HCT116 (cell line): Measurements from ENCODE around the gene FRAS1. TPM values are rescaled to one million over a fixed set of nuclear protein-coding genes. Genes with fewer than 3 reads are reported as not detected.

ENCODE experiments used
- ATAC-seq: fragments of 200-7000 bp; cut with Tn5 transposase; 2 replicates; pipeline ENCODE4 v1.9.1; 2020; ENCODE audit warnings: mild to moderate bottlenecking, moderate library complexity
- BruUV-seq: library from RNA; stranded (reverse); fragments of 400-500 nt; replicated peaks from 2 replicates; lab custom pipeline; 2021; lab: Mats Ljungman, UMichigan
- CTCF ChIA-PET: fragments of 300-600 bp; sonication (Branson Sonifier 250); formaldehyde crosslinking; loops from one replicate; lab custom pipeline; 2021; ENCODE audit warnings: antibody characterized with exemption; lab: Charles Lee
- POLR2A ChIA-PET: fragments of 300-600, 350-600 bp; sonication (Branson Sonifier 250); formaldehyde crosslinking; loops from one replicate; lab custom pipeline; 2021; ENCODE audit warnings: antibody characterized with exemption; lab: Charles Lee
- RAD21 ChIA-PET, 2 experiments: fragments of 300-600 bp; sonication (Branson Sonifier 250); formaldehyde crosslinking; loops; one replicate each; lab custom pipeline; 2023; ENCODE audit warnings: low total read pairs in 2 of 2; ENCODE audit not compliant: uncharacterized antibody in 2 of 2, unreplicated experiment in 2 of 2, low non-redundant PET in 1 of 2; lab: Charles Lee
- DNase-seq: peaks from one replicate; pipeline ENCODE4 v3.0.0-alpha.2; 2010; ENCODE audit warnings: low read depth, low spot score
- H2AFZ ChIP-seq: fragments of 200-600 bp; shearing (Covaris generic), sonication (generic); 2 replicates; pipeline ENCODE4 v1.6.1; 2017; ENCODE audit warnings: low read depth, mixed run types, mixed read lengths, antibody characterized with exemption, low read length; ENCODE audit not compliant: poor library complexity, severe bottlenecking
- H3K27ac ChIP-seq: 2 replicates; pipeline ENCODE4 v1.5.1; 2012; ENCODE audit warnings: low read depth, low read length
- H3K27me3 ChIP-seq: fragments of 200-600 bp; sonication (generic); 2 replicates; pipeline ENCODE4 v1.6.1; 2016; ENCODE audit warnings: mixed run types, low read length, mixed read lengths; ENCODE audit not compliant: insufficient read depth
- H3K36me3 ChIP-seq, 2 experiments: fragments of 200-500 bp in 1 of 2; fragments of 200-600 bp in 1 of 2; sonication (Bioruptor generic) in 1 of 2; sonication (generic) in 1 of 2; 2 replicates each; pipeline versions ENCODE4 v1.5.1 to v1.6.1; 2014 to 2016; ENCODE audit warnings: low read length in 2 of 2, inconsistent platforms in 1 of 2, mixed read lengths in 1 of 2, mixed run types in 1 of 2; ENCODE audit not compliant: insufficient read depth in 2 of 2, control insufficient read depth in 1 of 2
- H3K4me1 ChIP-seq, 2 experiments: fragments of 200-600 bp in 1 of 2; sonication (generic) in 1 of 2; 2 replicates each; pipeline versions ENCODE4 v1.5.1 to v1.6.1; 2012 to 2017; ENCODE audit warnings: low read length in 2 of 2, inconsistent platforms in 1 of 2, mild to moderate bottlenecking in 1 of 2, mixed read lengths in 1 of 2, mixed run types in 1 of 2, moderate library complexity in 1 of 2; ENCODE audit not compliant: insufficient read depth in 2 of 2, control insufficient read depth in 1 of 2
- H3K4me2 ChIP-seq: fragments of 200-600 bp; sonication (generic); 2 replicates; pipeline ENCODE4 v1.6.1; 2017; ENCODE audit warnings: mixed run types, low read length, mixed read lengths
- H3K4me3 ChIP-seq, 2 experiments: fragments of 200-600 bp in 1 of 2; sonication (generic) in 1 of 2; replicated peaks in 1 of 2; 2 replicates each; pipeline ENCODE4 v1.5.1; 2011 to 2016; ENCODE audit warnings: low read length in 2 of 2, control low read depth in 1 of 2, low read depth in 1 of 2, mild to moderate bottlenecking in 1 of 2, mixed read lengths in 1 of 2, mixed run types in 1 of 2
- H3K79me2 ChIP-seq: fragments of 200-600 bp; sonication (generic); 2 replicates; pipeline ENCODE4 v1.6.1; 2017; ENCODE audit warnings: mild to moderate bottlenecking, mixed run types, low read length, moderate library complexity, mixed read lengths; ENCODE audit not compliant: insufficient read depth
- H3K9ac ChIP-seq: fragments of 200-600 bp; sonication (generic); 2 replicates; pipeline ENCODE4 v1.6.1; 2016; ENCODE audit warnings: low read length, mixed read lengths
- H3K9me2 ChIP-seq: fragments of 200-600 bp; sonication (generic), shearing (Covaris generic); 2 replicates; pipeline ENCODE4 v1.6.1; 2017; ENCODE audit warnings: mixed run types, mild to moderate bottlenecking, moderate library complexity; ENCODE audit not compliant: insufficient read depth
- H3K9me3 ChIP-seq, 2 experiments: fragments of 200-500 bp in 1 of 2; fragments of 200-600 bp in 1 of 2; sonication (Bioruptor generic) in 1 of 2; sonication (generic) in 1 of 2; 2 replicates each; pipeline ENCODE4 v1.6.1; 2014 to 2017; ENCODE audit warnings: low read length in 2 of 2, mixed read lengths in 2 of 2, inconsistent platforms in 1 of 2, low read depth in 1 of 2, mild to moderate bottlenecking in 1 of 2, mixed run types in 1 of 2, moderate library complexity in 1 of 2; ENCODE audit not compliant: control insufficient read depth in 1 of 2, insufficient read depth in 1 of 2
- H4K20me1 ChIP-seq: fragments of 200-600 bp; sonication (generic), shearing (Covaris generic); 2 replicates; pipeline ENCODE4 v1.6.1; 2017; ENCODE audit warnings: mixed run types, mild to moderate bottlenecking, moderate library complexity; ENCODE audit not compliant: insufficient read depth
- CBX3 ChIP-seq: IDR thresholded peaks from 2 replicates; pipeline ENCODE4 v1.6.1; 2012; ENCODE audit warnings: low read depth
- CEBPB ChIP-seq: IDR thresholded peaks from 2 replicates; pipeline ENCODE4 v1.6.1; 2012; ENCODE audit warnings: low read depth
- EGR1 ChIP-seq: IDR thresholded peaks from 2 replicates; pipeline ENCODE4 v1.6.1; 2012; ENCODE audit warnings: low read depth
- ELF1 ChIP-seq: IDR thresholded peaks from 2 replicates; pipeline ENCODE4 v1.6.1; 2012; ENCODE audit warnings: low read depth, borderline replicate concordance
- JUND ChIP-seq: IDR thresholded peaks from 2 replicates; pipeline ENCODE4 v1.6.1; 2012
- SIN3A ChIP-seq: IDR thresholded peaks from 2 replicates; pipeline ENCODE4 v1.6.1; 2012; ENCODE audit warnings: low read depth
- SP1 ChIP-seq: IDR thresholded peaks from 2 replicates; pipeline ENCODE4 v1.6.1; 2012; ENCODE audit warnings: low read depth
- SRF ChIP-seq: IDR thresholded peaks from 2 replicates; pipeline ENCODE4 v1.6.1; 2012; ENCODE audit warnings: low read depth
- TCF7L2 ChIP-seq: IDR thresholded peaks from 2 replicates; pipeline ENCODE4 v1.7.0; 2011; ENCODE audit warnings: borderline replicate concordance, inconsistent platforms; ENCODE audit not compliant: insufficient read depth, insufficient read length; ENCODE audit errors: extremely low read depth
- YY1 ChIP-seq: IDR thresholded peaks from 2 replicates; pipeline ENCODE4 v1.6.1; 2011; ENCODE audit warnings: low read length, low read depth, moderate library complexity, mild to moderate bottlenecking; ENCODE audit not compliant: insufficient replicate concordance; ENCODE audit errors: extremely low read depth
- ZFX ChIP-seq: fragments of 450-650 bp; IDR thresholded peaks from 2 replicates; pipeline ENCODE4 v1.6.1; 2017
- intact Hi-C: fragments of 100-400 bp; cut with micrococcal nuclease; formaldehyde crosslinking; loops from 2 replicates; pipeline ENCODE4 v1.10.0; 2022
- total RNA-seq: library from RNA; stranded (reverse); gene quantifications from one replicate; pipeline ENCODE4 v1.2.1, GENCODE V29; 2021; ENCODE audit not compliant: unreplicated experiment
- TF ChIP-seq, protein P1 (sequence below): IDR thresholded peaks from 2 replicates; pipeline ENCODE4 v1.6.1; 2012; ENCODE audit warnings: low read depth
- TF ChIP-seq, protein P2 (sequence below): IDR thresholded peaks from 2 replicates; pipeline ENCODE4 v1.6.1; 2012
- TF ChIP-seq, protein P3 (sequence below): IDR thresholded peaks from 2 replicates; pipeline ENCODE4 v1.6.1; 2012
- TF ChIP-seq, protein P4 (sequence below): IDR thresholded peaks from 2 replicates; pipeline ENCODE4 v1.6.1; 2011; ENCODE audit warnings: mild to moderate bottlenecking, low read length, moderate library complexity; ENCODE audit not compliant: insufficient replicate concordance; ENCODE audit errors: extremely low read depth

The FRAS1 gene
- total RNA-seq, 1 experiment from 2014 or later, result 33.5 TPM

DNA sequence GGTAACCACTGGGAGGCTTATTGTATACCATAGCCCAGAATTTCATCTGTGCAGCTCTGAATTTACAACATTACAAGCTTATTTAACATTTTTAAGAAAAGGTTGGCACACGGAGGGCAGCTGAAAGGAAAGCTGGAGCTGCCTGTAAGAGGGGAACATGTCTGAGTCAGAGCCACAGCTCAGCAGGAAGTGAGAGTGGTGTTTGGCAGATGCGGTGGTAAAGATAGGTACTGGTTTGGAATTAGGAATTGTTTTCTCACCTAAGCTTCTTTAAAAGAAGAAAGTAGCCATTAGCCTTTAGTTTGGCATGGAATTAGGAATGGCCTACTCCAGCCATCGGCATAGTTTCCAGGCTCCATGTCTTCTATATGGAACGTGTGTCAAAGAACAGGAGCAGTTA is 321.9 kb downstream of the FRAS1 start:
- CTCF ChIA-PET, result no interaction called here
- Histone ChIP-seq H3K9ac (no peak overlapping the region), H3K9me2 (no peaks in the 10 kb centered on the region), H3K27ac (no peak overlapping the region), H3K9me3 (no peaks in the 10 kb centered on the region), H3K4me1 (peaks cover 3 to 21% of the 10 kb centered on the region in 2 experiments; a peak in 2 of 4 replicates), H3K4me3 (no peak overlapping the region), H3K4me2 (no peak overlapping the region), H3K27me3 (no peaks in the 10 kb centered on the region), H4K20me1 (no peaks in the 10 kb centered on the region), H3K79me2 (no peaks in the 10 kb centered on the region), H3K36me3 (no peaks in the 10 kb centered on the region), H2AFZ (no peak overlapping the region)
- ATAC-seq, result no peak
- POLR2A ChIA-PET, result no interaction called here
- TF ChIP-seq YY1, result no peak
- no peak for TF ChIP-seq ELF1
- TF ChIP-seq SIN3A, result no peak
- TF ChIP-seq, protein P1, sequence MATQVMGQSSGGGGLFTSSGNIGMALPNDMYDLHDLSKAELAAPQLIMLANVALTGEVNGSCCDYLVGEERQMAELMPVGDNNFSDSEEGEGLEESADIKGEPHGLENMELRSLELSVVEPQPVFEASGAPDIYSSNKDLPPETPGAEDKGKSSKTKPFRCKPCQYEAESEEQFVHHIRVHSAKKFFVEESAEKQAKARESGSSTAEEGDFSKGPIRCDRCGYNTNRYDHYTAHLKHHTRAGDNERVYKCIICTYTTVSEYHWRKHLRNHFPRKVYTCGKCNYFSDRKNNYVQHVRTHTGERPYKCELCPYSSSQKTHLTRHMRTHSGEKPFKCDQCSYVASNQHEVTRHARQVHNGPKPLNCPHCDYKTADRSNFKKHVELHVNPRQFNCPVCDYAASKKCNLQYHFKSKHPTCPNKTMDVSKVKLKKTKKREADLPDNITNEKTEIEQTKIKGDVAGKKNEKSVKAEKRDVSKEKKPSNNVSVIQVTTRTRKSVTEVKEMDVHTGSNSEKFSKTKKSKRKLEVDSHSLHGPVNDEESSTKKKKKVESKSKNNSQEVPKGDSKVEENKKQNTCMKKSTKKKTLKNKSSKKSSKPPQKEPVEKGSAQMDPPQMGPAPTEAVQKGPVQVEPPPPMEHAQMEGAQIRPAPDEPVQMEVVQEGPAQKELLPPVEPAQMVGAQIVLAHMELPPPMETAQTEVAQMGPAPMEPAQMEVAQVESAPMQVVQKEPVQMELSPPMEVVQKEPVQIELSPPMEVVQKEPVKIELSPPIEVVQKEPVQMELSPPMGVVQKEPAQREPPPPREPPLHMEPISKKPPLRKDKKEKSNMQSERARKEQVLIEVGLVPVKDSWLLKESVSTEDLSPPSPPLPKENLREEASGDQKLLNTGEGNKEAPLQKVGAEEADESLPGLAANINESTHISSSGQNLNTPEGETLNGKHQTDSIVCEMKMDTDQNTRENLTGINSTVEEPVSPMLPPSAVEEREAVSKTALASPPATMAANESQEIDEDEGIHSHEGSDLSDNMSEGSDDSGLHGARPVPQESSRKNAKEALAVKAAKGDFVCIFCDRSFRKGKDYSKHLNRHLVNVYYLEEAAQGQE, result no peak
- TF ChIP-seq CEBPB, result no peak
- TF ChIP-seq SRF, result no peak
- TF ChIP-seq CBX3, result no peak
- no peak for TF ChIP-seq TCF7L2
- TF ChIP-seq, protein P2, sequence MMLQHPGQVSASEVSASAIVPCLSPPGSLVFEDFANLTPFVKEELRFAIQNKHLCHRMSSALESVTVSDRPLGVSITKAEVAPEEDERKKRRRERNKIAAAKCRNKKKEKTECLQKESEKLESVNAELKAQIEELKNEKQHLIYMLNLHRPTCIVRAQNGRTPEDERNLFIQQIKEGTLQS, result no peak
- TF ChIP-seq EGR1, result no peak
- TF ChIP-seq SP1, result no peak
- TF ChIP-seq ZFX, result no peak
- TF ChIP-seq, protein P3, sequence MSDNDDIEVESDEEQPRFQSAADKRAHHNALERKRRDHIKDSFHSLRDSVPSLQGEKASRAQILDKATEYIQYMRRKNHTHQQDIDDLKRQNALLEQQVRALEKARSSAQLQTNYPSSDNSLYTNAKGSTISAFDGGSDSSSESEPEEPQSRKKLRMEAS, result no peak
- TF ChIP-seq JUND, result no peak
- TF ChIP-seq, protein P4, sequence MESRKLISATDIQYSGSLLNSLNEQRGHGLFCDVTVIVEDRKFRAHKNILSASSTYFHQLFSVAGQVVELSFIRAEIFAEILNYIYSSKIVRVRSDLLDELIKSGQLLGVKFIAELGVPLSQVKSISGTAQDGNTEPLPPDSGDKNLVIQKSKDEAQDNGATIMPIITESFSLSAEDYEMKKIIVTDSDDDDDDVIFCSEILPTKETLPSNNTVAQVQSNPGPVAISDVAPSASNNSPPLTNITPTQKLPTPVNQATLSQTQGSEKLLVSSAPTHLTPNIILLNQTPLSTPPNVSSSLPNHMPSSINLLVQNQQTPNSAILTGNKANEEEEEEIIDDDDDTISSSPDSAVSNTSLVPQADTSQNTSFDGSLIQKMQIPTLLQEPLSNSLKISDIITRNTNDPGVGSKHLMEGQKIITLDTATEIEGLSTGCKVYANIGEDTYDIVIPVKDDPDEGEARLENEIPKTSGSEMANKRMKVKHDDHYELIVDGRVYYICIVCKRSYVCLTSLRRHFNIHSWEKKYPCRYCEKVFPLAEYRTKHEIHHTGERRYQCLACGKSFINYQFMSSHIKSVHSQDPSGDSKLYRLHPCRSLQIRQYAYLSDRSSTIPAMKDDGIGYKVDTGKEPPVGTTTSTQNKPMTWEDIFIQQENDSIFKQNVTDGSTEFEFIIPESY, result no peak
- RAD21 ChIA-PET, result no interaction called here
- intact Hi-C loops, result no loop called here
- no TSS peak for BruUV-seq
- DNase-seq, result no peak
